Smooth muscle cell of the brain vasculature (primary cell): Measurements from ENCODE around the gene FZR1.
"Not testable (repeated sequence)": the region's sequence is repeated elsewhere in the genome, so short reads cannot be mapped to it uniquely, and the experiment has no call there.

Experiments
- DNase-seq: peaks from one replicate; pipeline ENCODE4 v3.0.0-alpha.2; 2012; ENCODE audit warnings: low read depth, low spot score

Gene FZR1

GRCh38 chr19:3514930-3515329, 8.8 kb downstream of the FZR1 start:
- no peak for DNase-seq

GRCh38 chr19:3515891-3516422, 9.8 kb downstream of the FZR1 start:
- DNase-seq = no peak

GRCh38 chr19:3516675-3517207, 10.6 kb downstream of the FZR1 start:
- no peak for DNase-seq

- no peak for DNase-seq
These were observed 11.5 kb downstream of the FZR1 start for GRCh38 chr19:3517638-3518037.

GRCh38 chr19:3518255-3518654, 12.1 kb downstream of the FZR1 start:
- no peak for DNase-seq

GRCh38 chr19:3518659-3519058, 12.5 kb downstream of the FZR1 start:
- DNase-seq = no peak

- no peak for DNase-seq
These were observed 13.0 kb downstream of the FZR1 start for GRCh38 chr19:3519126-3519525.

- no peak for DNase-seq
These were observed 14.3 kb downstream of the FZR1 start for GRCh38 chr19:3520166-3521103.

GRCh38 chr19:3521104-3521445, 15.0 kb downstream of the FZR1 start:
- DNase-seq = no peak

GRCh38 chr19:3522421-3523360, 16.6 kb downstream of the FZR1 start:
- DNase-seq = no peak

GRCh38 chr19:3523361-3524077, 17.4 kb downstream of the FZR1 start:
- no peak for DNase-seq

GRCh38 chr19:3524078-3524842, 18.1 kb downstream of the FZR1 start:
- DNase-seq = no peak

- no peak for DNase-seq
These were observed 18.9 kb downstream of the FZR1 start for GRCh38 chr19:3524904-3525451.

GRCh38 chr19:3526507-3527237, 20.6 kb downstream of the FZR1 start:
- no peak for DNase-seq

- DNase-seq = no peak
These were observed 21.3 kb downstream of the FZR1 start for GRCh38 chr19:3527238-3527910.

- no peak for DNase-seq
These were observed 22.0 kb downstream of the FZR1 start for GRCh38 chr19:3528080-3528479.

- no peak for DNase-seq
These were observed 22.6 kb downstream of the FZR1 start for GRCh38 chr19:3528539-3529211.

- DNase-seq = not testable (repeated sequence)
These were observed 23.2 kb downstream of the FZR1 start for GRCh38 chr19:3529299-3529698.
